ENCODE data around the gene MTHFSD. TPM values are rescaled to one million over a fixed set of nuclear protein-coding genes. Genes with fewer than 3 reads are reported as not detected.
A peak's percentile ranks its signal among the peaks of the same experiment; 100 is the strongest.

MTHFSD gene
- total RNA-seq: 10 to 100 TPM; 21.2 to 22.4 TPM

DNA sequence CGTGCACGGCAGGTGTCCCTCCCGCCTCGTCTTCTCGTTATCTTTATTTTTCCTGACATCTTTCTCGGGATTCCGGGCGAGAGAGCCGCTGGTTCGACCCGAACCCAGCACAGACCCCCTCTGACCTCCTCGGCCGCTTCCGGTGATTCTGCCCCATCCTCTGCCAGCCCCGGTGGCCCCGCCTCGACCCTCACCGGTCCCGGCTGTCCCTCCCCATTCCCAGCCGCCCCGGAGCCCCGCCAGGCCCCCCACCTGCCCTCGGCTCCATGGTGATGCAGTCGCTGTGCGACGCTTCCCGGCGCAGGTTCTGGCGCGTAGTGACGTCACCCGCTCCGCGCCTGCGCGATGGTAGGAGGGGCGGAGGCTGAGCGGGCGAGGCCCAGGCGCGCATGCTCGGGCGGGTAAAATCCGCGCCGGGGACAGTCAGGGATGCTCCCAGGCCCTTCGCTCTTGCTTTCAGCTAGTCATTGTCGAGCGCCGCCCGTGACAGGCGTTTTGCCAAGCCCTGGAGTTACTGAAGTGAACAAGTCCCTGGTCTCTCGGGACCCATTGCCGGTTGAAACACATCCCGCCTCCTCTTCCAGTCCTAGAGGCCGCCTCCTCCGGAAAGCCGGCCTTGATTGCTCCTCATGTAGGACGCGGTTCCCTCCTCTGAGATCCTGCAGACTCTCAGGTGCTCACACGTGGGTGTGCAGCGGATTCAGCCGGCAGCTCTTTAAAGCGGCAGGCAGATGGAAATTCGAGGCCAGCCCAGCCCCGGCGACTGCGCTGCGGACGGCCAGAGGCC is at the start of gene MTHFSD:
MTHFSD (minus strand) TSS at position 319 of the 787 bp plus-strand sequence; CDS start at position 268, 51 bp downstream.
- peak; percentile 94 to 95 for ATAC-seq (replicated peaks in 1 of 2)
- DNase-seq: peak; percentile 94 to 98
- peaks cover 2 to 5% of the 10 kb centered on the region in 2 donors for H3K36me3 Mint-ChIP-seq (ENCODE audit: insufficient read depth in 2 of 2)
- no peaks in the 10 kb centered on the region for H3K27me3 Mint-ChIP-seq (ENCODE audit: low read depth)
- peak within 1 kb of the TSS; percentile 86 to 94 for H3K4me3 Mint-ChIP-seq
- H3K27ac Mint-ChIP-seq: peak within 1 kb of the TSS; percentile 94
- H3K9me3 Mint-ChIP-seq: no peaks in the 10 kb centered on the region
- peaks cover 39% of the 10 kb centered on the region for H3K4me1 Mint-ChIP-seq (ENCODE audit: low read depth)

GRCh38 chr16:86604436-86605193 is 49.6 kb upstream of the MTHFSD start:
- Mint-ChIP-seq H3K4me1 (ENCODE audit: low read depth) (peaks cover 13% of the 10 kb centered on the region), H3K36me3 (ENCODE audit: insufficient read depth in 2 of 2) (no peaks in the 10 kb centered on the region), H3K9me3 (no peaks in the 10 kb centered on the region), H3K27ac (peak overlapping the region; percentile 14), H3K27me3 (ENCODE audit: low read depth) (peaks cover 31% of the 10 kb centered on the region), H3K4me3 (peak overlapping the region; percentile 77 to 86)
- ATAC-seq (replicated peaks in 1 of 2): peak; percentile 88 to 95
- peak; percentile 38 to 45 for DNase-seq

- no peak for DNase-seq
- no peaks in the 10 kb centered on the region for H3K36me3 Mint-ChIP-seq (ENCODE audit: insufficient read depth in 2 of 2)
- H3K4me1 Mint-ChIP-seq (ENCODE audit: low read depth): peaks cover 21% of the 10 kb centered on the region
- H3K27me3 Mint-ChIP-seq (ENCODE audit: low read depth): peaks cover 44% of the 10 kb centered on the region
- H3K27ac Mint-ChIP-seq: no peak overlapping the region
- ATAC-seq (replicated peaks in 1 of 2): no peak
- no peak overlapping the region for H3K4me3 Mint-ChIP-seq
- H3K9me3 Mint-ChIP-seq: no peaks in the 10 kb centered on the region
Observed at GRCh38 chr16:86602521-86602920, 47.5 kb upstream of the MTHFSD start.

DNA sequence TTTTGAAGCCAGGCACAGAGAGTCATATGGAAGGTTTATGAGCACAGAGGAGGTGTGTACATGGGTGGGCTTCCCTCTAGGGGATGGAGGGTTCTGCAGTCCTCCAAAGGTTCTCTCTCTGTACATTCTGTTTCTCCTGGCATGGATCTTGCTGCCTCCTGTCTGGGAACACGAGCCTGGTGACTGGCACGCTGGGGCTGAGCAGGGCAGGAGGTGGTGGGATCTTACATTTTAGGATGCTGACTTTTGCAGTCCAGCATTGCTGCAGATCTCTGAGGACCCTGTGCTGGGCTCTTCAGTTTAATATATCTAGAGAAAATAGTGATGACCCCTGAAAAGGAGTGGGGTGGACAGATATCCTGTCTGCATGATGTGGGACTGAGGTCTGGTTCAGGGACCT is 46.3 kb upstream of the MTHFSD start:
- DNase-seq (no peak), ATAC-seq (replicated peaks in 1 of 2) (no peak)
- Mint-ChIP-seq H3K9me3 (no peaks in the 10 kb centered on the region), H3K27ac (no peak overlapping the region), H3K36me3 (ENCODE audit: insufficient read depth in 2 of 2) (no peaks in the 10 kb centered on the region), H3K4me3 (no peak overlapping the region), H3K4me1 (ENCODE audit: low read depth) (peaks cover 21% of the 10 kb centered on the region), H3K27me3 (ENCODE audit: low read depth) (peaks cover 44% of the 10 kb centered on the region)

DNA sequence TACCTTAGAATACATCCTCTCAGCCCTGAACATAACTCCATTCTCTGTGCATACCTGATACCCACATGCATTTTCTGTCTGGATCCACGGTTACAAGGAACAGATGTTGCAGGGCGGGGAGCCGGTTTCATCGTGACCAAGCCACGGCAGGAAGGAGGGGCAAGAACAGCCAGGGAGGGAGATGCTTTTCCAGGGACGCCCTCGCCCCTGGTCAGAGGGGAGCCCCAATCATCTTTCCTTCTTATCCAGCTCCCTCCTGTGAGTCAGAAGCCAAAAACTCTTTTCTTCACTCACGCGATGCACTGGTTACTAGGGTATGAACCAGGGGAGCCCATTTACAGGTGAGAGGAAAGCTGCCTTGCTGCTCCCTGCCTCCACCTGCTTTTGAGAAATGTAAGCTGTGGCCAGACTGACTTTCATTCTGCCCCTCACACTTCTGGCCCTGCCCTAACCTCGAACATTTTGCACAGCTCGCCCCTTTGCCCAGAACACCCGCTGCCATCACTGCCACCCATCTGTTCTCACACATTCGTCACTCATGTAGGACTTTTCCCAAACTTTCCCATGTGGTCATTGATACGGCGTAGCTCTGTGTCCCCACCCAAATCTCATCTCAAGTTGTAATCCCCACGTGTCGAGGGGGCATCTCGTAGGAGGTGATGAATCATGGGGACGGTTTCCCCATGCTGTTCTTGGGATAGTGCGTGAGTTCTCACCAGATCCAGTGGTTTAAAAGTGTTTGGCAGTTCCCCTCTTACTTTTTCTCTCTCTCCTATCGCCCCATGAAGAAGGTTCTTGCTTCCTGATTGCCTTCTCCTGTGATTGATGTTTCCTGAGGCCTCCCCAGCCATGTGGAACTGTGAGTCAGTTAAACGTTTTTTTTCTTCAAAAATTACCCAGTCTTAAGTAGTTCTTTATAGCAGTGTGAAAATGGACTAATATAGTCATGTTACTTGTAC is 43.9 kb upstream of the MTHFSD start:
- H3K4me3 Mint-ChIP-seq: no peak overlapping the region
- no peak for ATAC-seq (replicated peaks in 1 of 2)
- H3K36me3 Mint-ChIP-seq (ENCODE audit: insufficient read depth in 2 of 2): no peaks in the 10 kb centered on the region
- H3K27ac Mint-ChIP-seq: no peak overlapping the region
- H3K4me1 Mint-ChIP-seq (ENCODE audit: low read depth): peaks cover 8% of the 10 kb centered on the region
- H3K9me3 Mint-ChIP-seq: no peaks in the 10 kb centered on the region
- H3K27me3 Mint-ChIP-seq (ENCODE audit: low read depth): peaks cover 44% of the 10 kb centered on the region
- no peak for DNase-seq

DNA sequence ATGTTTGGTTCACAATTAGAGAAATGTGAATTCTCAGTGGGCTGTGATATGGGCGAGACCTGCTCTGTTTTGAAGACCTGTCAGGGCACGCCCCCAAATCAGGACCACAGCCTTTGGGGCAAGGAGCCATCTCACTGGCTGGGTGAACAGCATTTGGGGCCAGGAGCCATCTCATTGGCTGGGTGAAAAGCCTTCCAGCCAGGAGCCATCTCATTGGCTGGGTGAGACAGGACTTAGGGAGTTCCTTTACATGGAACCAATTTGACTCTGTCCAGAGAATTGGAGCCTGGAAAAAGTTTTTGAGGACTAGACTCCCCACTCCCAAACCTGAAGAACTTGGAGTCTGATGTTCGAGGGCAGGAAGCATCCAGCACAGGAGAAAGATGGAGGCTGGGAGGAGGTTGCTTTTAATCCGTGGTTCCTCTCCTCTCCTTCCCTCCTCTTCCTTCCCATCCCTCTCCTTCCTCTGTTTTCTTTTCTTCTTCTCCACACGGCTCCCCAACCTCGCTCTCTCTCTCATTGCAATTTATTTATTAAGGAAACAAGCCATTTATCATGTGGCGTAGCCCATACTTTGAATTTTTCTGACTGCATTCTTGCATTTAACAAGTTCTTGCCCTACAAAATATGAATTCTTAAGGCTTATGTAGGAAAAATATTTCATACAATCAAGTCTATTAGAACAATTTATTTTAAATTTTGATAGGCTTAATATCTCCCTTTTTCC is 43.0 kb upstream of the MTHFSD start:
- Mint-ChIP-seq H3K9me3 (no peaks in the 10 kb centered on the region), H3K4me1 (ENCODE audit: low read depth) (peaks cover 13% of the 10 kb centered on the region), H3K4me3 (no peak overlapping the region), H3K27me3 (ENCODE audit: low read depth) (peaks cover 49% of the 10 kb centered on the region), H3K36me3 (ENCODE audit: insufficient read depth in 2 of 2) (no peaks in the 10 kb centered on the region), H3K27ac (no peak overlapping the region)
- DNase-seq: no peak
- ATAC-seq (replicated peaks in 1 of 2): no peak

GRCh38 chr16:86597126-86597879 is 42.3 kb upstream of the MTHFSD start:
- H3K27ac Mint-ChIP-seq: no peak overlapping the region
- H3K9me3 Mint-ChIP-seq: no peaks in the 10 kb centered on the region
- H3K4me1 Mint-ChIP-seq (ENCODE audit: low read depth): peaks cover 13% of the 10 kb centered on the region
- ATAC-seq (replicated peaks in 1 of 2): no peak
- H3K36me3 Mint-ChIP-seq (ENCODE audit: insufficient read depth in 2 of 2): no peaks in the 10 kb centered on the region
- H3K27me3 Mint-ChIP-seq (ENCODE audit: low read depth): peaks cover 51% of the 10 kb centered on the region
- no peak for DNase-seq
- no peak overlapping the region for H3K4me3 Mint-ChIP-seq

- ATAC-seq (replicated peaks in 1 of 2): no peak
- no peaks in the 10 kb centered on the region for H3K36me3 Mint-ChIP-seq (ENCODE audit: insufficient read depth in 2 of 2)
- H3K9me3 Mint-ChIP-seq: peaks cover 0 to 4% of the 10 kb centered on the region in 2 donors
- no peak for DNase-seq
- no peak overlapping the region for H3K27ac Mint-ChIP-seq
- H3K27me3 Mint-ChIP-seq (ENCODE audit: low read depth): peaks cover 49% of the 10 kb centered on the region
- no peak overlapping the region for H3K4me3 Mint-ChIP-seq
- H3K4me1 Mint-ChIP-seq (ENCODE audit: low read depth): peaks cover 13% of the 10 kb centered on the region
Observed at GRCh38 chr16:86595983-86596605, 41.1 kb upstream of the MTHFSD start.

DNA sequence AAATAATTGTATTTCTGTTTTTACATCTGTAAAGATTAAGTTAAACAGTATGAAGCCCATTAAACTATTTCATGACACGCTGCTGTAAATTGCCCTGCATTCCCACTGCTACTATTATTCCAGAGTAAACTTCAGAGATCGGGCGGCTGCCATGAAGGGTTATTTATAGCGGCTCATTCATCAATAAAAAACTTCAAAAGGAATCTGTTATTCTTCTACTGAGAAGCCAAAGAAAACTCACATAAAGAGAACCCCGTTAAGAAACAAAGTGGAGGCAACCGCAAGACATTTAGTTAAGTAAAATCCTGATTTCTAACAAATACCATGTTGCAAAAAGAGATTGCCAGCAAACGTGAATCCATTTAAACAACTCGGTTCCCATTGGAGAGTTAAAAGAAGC is 39.7 kb upstream of the MTHFSD start:
- DNase-seq: no peak
- H3K4me1 Mint-ChIP-seq (ENCODE audit: low read depth): peaks cover 13% of the 10 kb centered on the region
- no peak for ATAC-seq (replicated peaks in 1 of 2)
- H3K4me3 Mint-ChIP-seq: no peak overlapping the region
- H3K9me3 Mint-ChIP-seq: peaks cover 0 to 4% of the 10 kb centered on the region in 2 donors
- no peaks in the 10 kb centered on the region for H3K36me3 Mint-ChIP-seq (ENCODE audit: insufficient read depth in 2 of 2)
- H3K27ac Mint-ChIP-seq: no peak overlapping the region
- H3K27me3 Mint-ChIP-seq (ENCODE audit: low read depth): peaks cover 43% of the 10 kb centered on the region

- no peaks in the 10 kb centered on the region for H3K36me3 Mint-ChIP-seq (ENCODE audit: insufficient read depth in 2 of 2)
- peaks cover 38% of the 10 kb centered on the region for H3K27me3 Mint-ChIP-seq (ENCODE audit: low read depth)
- no peak for ATAC-seq (replicated peaks in 1 of 2)
- H3K4me3 Mint-ChIP-seq: no peak overlapping the region
- no peak overlapping the region for H3K27ac Mint-ChIP-seq
- peaks cover 0 to 4% of the 10 kb centered on the region in 2 donors for H3K9me3 Mint-ChIP-seq
- DNase-seq: no peak
- peaks cover 9% of the 10 kb centered on the region for H3K4me1 Mint-ChIP-seq (ENCODE audit: low read depth)
Observed at GRCh38 chr16:86593913-86594620, 39.0 kb upstream of the MTHFSD start.

- Mint-ChIP-seq H3K4me3 (no peak overlapping the region), H3K4me1 (ENCODE audit: low read depth) (peaks cover 5% of the 10 kb centered on the region), H3K27ac (no peak overlapping the region), H3K36me3 (ENCODE audit: insufficient read depth in 2 of 2) (no peaks in the 10 kb centered on the region), H3K9me3 (peaks cover 0 to 4% of the 10 kb centered on the region in 2 donors), H3K27me3 (ENCODE audit: low read depth) (peaks cover 26% of the 10 kb centered on the region)
- ATAC-seq (replicated peaks in 1 of 2): no peak
- no peak for DNase-seq
Observed at GRCh38 chr16:86591270-86591669, 36.2 kb upstream of the MTHFSD start.

Data from activated T-cell treated with anti-CD3 and anti-CD28 coated beads, Interleukin-2, amount 50 U/mL, for 72 hours (primary cell).